Sigmoid colon (tissue), 4 donors: ENCODE results near the gene AGFG1.

Experiments used
- CTCF ChIP-seq, 4 experiments: fragments of 450-650 bp in 3 of 4; fragments of 200-600 bp in 1 of 4; IDR thresholded peaks; one replicate each; pipeline ENCODE4 v1.5.1; 2016 to 2019; ENCODE audit warnings: antibody characterized with exemption in 4 of 4, mild to moderate bottlenecking in 3 of 4, moderate library complexity in 2 of 4
- EP300 ChIP-seq, 4 donors: sonication (generic); formaldehyde crosslinking; IDR thresholded peaks; one replicate each; pipeline ENCODE4 v1.6.1; 2017; ENCODE audit warnings: antibody characterized with exemption in 4 of 4
- POLR2A ChIP-seq, 2 donors: fragments of 450-650 bp; IDR thresholded peaks; one replicate each; pipeline ENCODE4 v1.6.1; 2016; ENCODE audit warnings: antibody characterized with exemption in 2 of 2, mild to moderate bottlenecking in 2 of 2, moderate library complexity in 2 of 2

GRCh38 chr2:227511239-227511930 lies 39.4 kb downstream of the AGFG1 start:
- no peak for TF ChIP-seq CTCF (IDR thresholded peaks at IDR 0.05)
- TF ChIP-seq POLR2A (IDR thresholded peaks at IDR 0.05), result no peak
- no peak for TF ChIP-seq EP300 (IDR thresholded peaks at IDR 0.05)
